Stimulated activated CD4-positive, alpha-beta T cell treated with anti-CD3 and anti-CD28 coated beads, Interleukin-4, amount 100 ng/mL, for 4 hours (primary cell): ENCODE data around the gene CEACAM4.
"Not testable (repeated sequence)": the region's sequence is repeated elsewhere in the genome, so short reads cannot be mapped to it uniquely, and the experiment has no call there.

Source experiments
- DNase-seq, 2 experiments: peaks; one replicate each; pipeline ENCODE4 v3.0.0-alpha.2; 2020

CEACAM4 gene

GRCh38 chr19:41626877-41627276 lies at the start of gene CEACAM4:
Gene CEACAM4 (minus strand): TSS chr19:41627074. CDS start chr19:41626963, 111 bp downstream.
- no peak for DNase-seq

GRCh38 chr19:41671486-41671885 lies 44.6 kb upstream of the CEACAM4 start:
- no peak for DNase-seq

- DNase-seq = no peak
Measured at GRCh38 chr19:41670755-41671154, 43.9 kb upstream of the CEACAM4 start.

GRCh38 chr19:41668315-41668714 lies 41.4 kb upstream of the CEACAM4 start:
- DNase-seq = no peak

DNA sequence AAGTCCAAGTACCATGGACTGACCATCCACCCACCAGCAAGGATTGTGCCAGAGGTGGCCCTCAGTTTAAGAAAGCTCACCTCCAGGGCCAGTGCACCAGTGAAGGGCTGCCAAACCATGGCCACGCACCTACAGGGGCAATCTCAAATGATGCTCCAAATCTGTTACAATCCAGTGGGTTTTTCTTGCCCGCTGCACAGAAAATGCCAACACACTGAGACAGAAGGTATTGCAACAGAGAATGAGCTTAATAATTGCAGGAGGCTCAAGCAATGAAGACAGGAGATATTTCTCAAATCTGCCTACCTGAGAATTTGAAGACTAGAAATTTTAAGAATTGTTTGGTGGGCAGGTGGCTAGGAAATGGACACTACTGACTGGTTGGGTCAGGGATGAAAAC lies 39.2 kb upstream of the CEACAM4 start:
- DNase-seq = no peak

DNA sequence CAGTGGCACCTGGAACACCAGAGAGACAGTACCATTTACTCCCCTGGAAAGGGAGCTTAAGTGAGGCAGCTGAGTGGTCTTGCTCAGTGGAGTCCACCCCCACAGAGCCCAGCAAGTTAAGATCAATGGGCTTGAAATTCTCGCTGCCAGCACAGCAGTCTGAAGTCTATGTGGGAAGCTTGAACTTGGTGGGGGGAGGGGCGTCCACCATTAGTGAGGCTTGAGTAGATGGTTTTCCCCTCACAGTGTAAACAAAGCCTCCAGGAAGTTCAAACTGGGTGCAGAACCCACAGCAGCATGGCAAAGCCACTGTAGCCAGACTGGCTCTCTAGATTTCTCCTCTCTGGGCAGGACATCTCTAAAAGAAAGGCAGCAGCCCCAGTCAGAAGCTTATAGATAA lies 30.3 kb upstream of the CEACAM4 start:
- no peak for DNase-seq

- not testable (repeated sequence) for DNase-seq
Measured at GRCh38 chr19:41656756-41657155, 29.9 kb upstream of the CEACAM4 start.

- DNase-seq = no peak
Measured at GRCh38 chr19:41652250-41652649, 25.4 kb upstream of the CEACAM4 start.

DNA sequence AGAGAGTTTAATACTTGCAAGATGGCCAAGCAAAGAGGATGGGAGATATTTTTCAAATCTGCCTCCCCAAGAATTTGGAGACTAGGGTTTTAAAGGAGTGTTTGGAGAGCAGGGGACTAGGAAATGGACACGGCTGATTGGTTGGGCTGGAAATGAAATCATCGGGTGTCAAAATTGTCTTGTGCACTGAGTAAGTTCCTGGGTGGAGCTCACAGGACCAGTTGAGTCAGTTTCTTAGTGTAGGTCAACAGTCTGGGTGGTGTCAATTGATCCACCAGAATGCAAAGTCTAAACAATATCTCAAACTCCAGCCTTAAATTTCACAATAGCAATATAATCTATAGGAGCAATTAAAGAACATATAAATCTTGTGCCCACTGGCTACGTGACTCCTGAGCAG lies 23.0 kb upstream of the CEACAM4 start:
- no peak for DNase-seq

DNA sequence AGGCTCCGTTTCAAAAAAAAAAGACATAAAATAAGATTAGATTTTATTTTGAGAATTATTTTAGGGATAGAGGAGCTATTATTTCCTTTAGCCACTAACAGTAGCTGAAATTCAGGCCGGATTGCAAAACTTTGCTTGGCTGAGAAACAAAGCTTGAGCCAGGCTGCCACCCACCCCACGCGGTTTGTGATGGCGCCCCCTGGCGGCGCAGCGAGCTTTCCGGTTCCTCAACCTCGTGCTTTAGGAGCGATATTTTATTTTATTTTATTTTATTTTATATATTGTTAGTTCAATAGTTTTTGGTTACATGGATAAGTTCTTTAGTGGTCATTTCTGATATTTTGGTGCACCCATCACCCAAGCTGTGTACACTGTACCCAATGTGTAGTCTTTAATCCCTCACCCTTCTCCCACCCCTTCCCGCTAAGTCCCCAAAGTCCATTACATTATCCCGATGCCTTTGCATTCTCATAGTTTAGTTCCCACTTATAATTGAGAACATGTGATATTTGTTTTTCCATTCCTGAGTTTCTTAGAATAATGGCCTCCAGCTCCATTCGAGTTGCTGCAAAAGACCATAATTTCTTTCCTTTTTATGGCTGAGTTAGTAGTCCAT lies 19.8 kb upstream of the CEACAM4 start:
- DNase-seq = peak in 1 of 2 experiments; percentile 59

- peak; percentile 56 to 60 for DNase-seq
Measured at GRCh38 chr19:41641879-41642485, 15.1 kb upstream of the CEACAM4 start.

DNA sequence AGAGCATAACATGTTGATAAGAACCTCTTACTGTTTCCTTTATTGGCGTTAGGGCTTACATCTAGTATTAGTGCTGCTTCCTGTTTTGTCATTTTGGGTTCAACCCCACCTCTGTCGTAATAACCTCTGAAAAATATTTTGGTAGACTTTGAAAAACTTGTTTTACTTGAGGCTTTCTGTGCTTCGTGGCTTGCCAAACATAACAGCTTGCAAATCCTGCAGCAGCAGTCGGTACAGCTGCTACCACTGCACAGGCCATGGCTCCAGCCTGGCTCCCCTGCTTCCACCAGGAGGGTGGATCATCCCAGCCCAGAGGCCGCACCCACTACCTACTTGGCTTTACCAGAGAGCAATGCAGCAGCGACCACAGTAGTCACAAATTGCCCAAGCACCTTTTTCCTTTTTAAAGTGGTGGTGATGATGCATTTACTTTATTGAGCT lies 11.8 kb upstream of the CEACAM4 start:
- DNase-seq = no peak

DNA sequence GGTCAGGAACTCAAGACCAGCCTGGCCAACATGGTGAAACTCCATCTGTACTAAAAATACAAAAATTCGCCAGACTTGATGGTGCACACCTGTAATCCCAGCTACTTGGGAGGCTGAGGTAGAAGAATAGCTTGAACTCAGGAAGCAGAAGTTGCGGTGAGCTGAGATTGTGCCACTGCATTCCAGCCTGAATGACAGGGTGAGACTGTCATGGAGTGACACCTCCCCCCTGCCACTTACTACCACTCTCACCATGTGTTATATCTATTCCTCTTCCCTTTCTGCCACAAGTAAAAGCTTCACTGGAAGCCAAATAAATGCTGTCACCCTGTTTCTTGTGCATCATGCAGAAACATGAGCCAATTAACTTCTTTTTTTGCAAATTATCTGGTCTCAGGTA lies 10.6 kb upstream of the CEACAM4 start:
- no peak for DNase-seq

DNA sequence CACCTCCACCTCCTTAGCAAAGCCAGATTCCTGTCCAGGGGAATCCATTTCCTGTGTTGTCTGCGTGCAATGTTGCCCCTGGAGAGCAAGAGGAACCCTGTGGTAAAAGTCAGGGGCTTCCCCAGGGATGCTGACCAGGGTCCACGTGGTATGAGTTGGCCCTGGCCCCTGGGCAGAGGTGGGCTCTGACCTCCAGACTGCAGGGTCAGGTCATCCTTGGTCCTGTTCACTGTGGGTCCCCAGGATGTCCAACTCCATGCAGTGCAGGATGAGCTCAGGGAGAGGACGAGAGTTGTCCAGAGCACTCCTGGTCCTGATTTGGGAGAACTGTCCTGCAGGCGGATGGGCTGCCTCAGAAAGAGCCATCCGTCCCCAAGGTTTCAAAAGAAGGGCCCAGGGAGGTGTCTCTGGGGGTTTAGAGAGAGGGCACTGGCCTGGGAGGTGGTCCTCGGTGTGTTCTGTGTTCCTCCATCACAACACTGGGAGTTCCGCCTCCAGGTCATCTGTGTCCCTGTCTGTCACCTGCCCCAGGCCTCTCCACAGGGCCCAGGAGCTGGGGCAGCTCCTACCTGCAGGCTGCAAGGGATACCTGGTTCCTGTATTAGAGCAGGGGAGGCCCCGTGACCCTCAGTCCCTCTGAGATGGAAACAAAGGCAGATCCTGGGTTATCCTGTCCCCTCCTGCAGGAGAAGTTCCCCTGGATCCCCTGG lies 1.2 kb upstream of the CEACAM4 start:
- no peak for DNase-seq

DNA sequence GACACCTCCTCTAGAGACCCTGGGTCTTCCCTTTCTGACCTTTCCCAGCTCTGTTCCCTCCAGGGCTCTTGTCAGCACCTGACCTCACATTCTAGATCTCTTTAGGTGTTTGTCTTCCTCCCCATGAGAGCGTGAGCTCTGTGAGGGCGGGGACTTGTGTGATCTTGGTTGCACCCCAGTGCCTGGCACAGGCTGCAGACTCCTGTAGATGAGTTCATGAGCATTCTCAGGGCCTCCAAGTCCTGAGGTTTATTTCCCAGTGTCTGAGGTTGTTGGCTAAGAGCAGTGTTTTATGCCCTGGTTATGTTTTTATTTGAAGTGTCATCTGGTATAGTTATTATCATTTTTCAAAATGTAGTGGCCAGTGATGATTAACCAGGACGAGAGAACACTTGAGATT lies 596 bp downstream of the CEACAM4 start:
- DNase-seq = no peak

DNA sequence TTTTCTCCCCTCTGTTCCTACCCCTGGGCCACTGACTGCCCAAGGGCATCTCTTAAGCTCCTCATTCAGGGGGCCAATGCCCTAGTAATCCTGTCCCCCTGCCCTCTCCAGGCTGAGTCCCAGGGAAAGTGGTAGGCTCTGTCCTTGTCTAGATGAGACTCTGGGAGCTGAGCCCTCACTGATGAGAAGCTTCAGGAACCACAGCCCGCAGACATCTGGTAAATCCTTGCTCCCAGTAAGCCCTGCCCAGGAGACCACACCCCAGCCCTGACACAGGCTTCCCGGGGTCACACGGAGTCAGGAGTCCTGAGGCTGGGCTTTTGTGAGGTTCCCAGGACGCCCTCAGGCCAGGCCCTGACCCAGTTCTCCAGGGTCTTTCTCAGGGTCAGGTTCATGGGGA lies 1.9 kb downstream of the CEACAM4 start:
- DNase-seq = no peak

GRCh38 chr19:41624515-41624914 lies 2.4 kb downstream of the CEACAM4 start:
- DNase-seq = no peak

DNA sequence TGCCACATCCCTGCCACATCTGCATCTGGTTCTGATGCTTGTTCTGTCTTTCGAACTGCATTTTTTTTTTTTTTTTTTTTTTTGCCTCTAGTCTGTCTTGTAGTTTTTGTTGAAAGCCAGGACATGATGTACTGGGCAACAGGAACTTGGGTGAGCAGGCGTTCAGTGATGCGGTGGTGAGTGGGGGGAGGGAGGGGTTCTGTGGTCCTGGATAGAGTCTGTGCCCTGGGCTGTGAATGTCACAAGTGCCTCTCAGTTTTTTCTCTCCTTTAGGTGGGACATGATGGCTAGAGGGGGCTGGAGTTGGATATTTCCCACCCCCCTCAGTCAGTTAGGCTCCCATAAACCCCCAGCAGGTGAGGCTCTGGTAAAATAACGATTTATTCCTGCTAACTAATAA lies 3.5 kb downstream of the CEACAM4 start:
- DNase-seq = no peak

GRCh38 chr19:41621654-41622053 lies 5.2 kb downstream of the CEACAM4 start:
- DNase-seq = no peak

DNA sequence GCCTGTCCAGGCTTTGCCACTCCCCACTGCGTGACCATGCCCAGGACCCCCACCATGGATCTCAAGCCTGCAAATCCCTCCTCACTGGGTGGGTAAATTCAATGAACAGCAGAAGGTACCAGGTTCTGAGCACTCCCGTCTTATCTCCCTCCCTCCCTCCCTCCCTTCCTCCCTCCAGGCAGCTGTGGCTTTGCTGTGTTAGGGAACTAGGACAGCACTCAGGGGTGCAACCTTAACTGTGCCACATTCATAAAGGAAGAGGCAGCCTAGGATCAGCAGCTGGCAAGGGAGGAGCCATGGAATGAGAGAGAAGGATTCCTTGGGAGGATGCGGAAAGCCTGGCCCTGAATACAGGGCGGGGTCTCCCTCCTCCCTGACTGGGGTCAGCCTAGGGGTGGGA lies 5.6 kb downstream of the CEACAM4 start:
- DNase-seq = no peak

DNA sequence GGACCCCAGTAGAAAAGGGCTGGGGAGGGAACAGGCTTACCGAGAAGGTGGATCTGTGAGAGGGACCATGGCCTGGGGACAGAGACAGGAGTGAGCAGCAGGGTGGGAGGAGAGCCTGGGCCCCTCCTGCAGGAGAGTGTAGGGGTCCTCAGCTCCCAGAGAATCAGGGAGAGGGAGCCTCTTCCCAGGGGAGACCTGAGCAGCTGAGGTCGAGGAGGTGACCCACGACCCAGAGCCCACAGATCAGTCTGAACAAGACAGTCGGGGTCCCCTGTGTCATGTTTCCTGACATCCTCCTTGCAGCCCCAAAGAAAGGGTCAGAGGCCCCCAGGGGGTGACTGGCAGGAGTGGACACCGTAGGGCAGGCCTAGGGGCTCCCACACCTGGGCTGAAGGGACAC lies 6.7 kb downstream of the CEACAM4 start:
- no peak for DNase-seq

DNA sequence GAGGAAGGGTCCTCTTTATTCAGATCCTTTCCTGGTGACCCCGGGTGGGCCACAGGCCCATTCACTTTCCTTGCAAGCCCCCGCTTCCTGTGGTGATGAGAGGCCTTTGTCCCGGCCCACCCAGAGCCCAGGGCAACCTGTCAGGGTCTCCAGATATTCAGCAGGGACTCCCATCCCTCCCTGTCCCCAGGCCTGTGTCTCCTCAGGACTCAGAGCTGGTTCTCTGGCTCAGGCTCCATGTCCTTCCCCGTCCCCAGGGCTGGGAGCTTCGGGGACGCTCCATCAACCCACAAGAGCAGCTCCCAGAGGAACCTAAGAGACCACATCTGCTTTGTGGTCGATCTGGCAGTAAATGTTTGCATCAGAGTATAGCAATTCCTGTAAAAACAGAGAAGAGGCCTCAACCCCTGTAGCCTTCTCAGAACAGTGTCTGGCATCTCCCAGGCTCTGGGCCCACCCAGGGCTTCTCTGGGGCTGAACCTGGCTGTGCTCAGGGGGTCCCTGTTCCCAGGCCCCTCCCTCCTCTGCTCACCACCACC lies 7.8 kb downstream of the CEACAM4 start:
- no peak for DNase-seq

DNA sequence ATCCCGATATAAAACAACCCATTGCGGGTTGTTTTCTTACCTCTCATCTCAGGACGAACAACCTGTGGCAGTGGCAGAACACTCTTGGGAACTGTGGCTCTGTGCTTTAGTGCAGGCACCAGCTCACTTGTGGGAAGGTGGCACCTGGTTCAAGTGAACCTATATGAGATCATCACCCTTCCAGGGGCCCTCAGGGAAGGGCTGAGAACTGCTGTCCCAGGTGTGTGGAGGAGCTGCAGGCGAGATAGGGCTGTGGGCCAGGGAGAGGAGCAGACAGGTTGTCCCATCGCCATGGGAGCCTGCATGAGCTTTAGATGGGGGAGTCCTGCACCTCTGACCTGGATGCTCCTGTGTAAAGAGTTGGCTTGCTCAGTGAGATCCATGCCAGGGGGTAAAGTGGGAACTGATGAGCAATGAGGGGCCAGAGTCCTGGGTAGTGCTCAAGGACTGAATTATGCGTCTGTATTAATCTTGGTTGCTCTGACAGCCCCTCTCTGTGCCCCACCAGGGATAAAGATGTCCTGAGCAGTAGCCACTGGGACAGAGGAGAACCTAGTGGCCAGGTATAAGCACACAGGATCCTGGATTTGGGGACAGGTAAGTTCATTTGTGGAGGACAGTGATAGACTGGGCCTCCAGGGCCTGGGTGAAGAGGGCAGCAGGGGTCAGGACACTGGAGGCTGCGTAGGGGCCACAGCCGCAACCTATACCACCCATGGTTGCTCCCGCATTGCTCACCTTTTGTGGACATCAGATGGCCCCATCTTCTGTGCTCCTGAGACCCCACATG lies 8.7 kb downstream of the CEACAM4 start:
- no peak for DNase-seq
